BE2C (cell line): Measurements from ENCODE around the gene IFT81. TPM values are rescaled to one million over a fixed set of nuclear protein-coding genes. Genes with fewer than 3 reads are reported as not detected.
A peak's percentile ranks its signal among the peaks of the same experiment; 100 is the strongest.

Experiments
- DNase-seq: peaks from one replicate; pipeline ENCODE4 v3.0.0-alpha.2; 2020
- H3K27me3 ChIP-seq: fragments of 250-450 bp; sonication (Bioruptor Pico); 2 replicates; pipeline ENCODE4 v1.5.1; 2020; ENCODE audit warnings: mild to moderate bottlenecking
- H3K36me3 ChIP-seq: fragments of 250-450 bp; sonication (Bioruptor Pico); 2 replicates; pipeline ENCODE4 v1.5.1; 2020; ENCODE audit warnings: mild to moderate bottlenecking
- H3K4me1 ChIP-seq: fragments of 250-450 bp; sonication (Bioruptor Pico); 2 replicates; pipeline ENCODE4 v1.5.1; 2020
- H3K4me3 ChIP-seq: 2 replicates; pipeline ENCODE4 v1.5.1; 2011; ENCODE audit warnings: low read depth, low read length
- H3K9me3 ChIP-seq: fragments of 250-450 bp; sonication (Bioruptor Pico); 2 replicates; pipeline ENCODE4 v1.5.1; 2020
- polyA plus RNA-seq: library from polyadenylated mRNA; unstranded; fragments of >200 nt; gene quantifications from one replicate; pipeline ENCODE4 v1.2.1, GENCODE V29; 2012; ENCODE audit warnings: low read depth, missing spikeins; ENCODE audit not compliant: insufficient read length, insufficient read depth
- TF ChIP-seq, protein P1 (sequence below): IDR thresholded peaks from 2 replicates; pipeline ENCODE4 v1.5.1; 2012; ENCODE audit warnings: mild to moderate bottlenecking, low read depth, low read length

IFT81 gene, protein sequence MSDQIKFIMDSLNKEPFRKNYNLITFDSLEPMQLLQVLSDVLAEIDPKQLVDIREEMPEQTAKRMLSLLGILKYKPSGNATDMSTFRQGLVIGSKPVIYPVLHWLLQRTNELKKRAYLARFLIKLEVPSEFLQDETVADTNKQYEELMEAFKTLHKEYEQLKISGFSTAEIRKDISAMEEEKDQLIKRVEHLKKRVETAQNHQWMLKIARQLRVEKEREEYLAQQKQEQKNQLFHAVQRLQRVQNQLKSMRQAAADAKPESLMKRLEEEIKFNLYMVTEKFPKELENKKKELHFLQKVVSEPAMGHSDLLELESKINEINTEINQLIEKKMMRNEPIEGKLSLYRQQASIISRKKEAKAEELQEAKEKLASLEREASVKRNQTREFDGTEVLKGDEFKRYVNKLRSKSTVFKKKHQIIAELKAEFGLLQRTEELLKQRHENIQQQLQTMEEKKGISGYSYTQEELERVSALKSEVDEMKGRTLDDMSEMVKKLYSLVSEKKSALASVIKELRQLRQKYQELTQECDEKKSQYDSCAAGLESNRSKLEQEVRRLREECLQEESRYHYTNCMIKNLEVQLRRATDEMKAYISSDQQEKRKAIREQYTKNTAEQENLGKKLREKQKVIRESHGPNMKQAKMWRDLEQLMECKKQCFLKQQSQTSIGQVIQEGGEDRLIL
- polyA plus RNA-seq, result 4.0 TPM

DNA sequence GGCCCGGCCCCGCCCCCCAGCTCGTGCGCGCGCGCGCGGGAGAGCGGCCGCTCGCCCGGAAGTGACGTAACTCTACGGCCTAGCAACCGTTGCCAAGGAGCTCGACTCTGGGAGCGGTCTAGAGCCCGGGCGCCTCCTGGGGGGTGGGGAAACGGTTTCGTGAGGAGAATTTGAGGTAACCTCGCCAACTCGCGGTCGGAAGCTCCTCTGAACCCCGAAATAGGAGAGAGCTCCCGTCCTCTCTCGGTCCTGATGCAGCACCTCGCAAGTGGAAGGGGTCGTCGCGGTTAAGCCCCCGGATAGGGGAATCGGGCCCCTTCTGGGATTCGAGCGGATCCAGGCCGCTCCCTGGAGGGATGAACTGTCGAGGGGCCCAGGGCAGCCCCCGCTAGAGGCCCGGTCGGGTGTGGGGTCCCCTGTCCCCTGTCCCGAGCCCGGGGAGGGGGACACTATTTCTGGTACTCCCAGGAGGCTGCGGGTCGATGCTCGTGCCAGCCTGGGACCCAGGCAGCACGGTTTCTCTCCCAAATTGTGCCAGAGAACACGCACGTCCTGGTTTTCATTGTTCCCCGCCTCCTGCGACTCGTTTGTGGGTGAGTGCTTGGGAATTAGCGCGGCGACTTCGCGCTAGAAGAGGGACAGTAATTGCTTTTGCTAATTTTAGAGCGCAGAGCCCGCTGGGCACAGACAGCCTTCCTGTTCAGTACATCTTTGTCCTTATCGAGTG lies at the start of gene IFT81:
Gene IFT81 (plus strand): TSS at position 89 of the 727 bp plus-strand sequence. CDS start 3,024 bp downstream, outside the sequence.
- Histone ChIP-seq H3K4me3 (peak within 1 kb of the TSS; percentile 96), H3K4me1 (peaks cover 3% of the 10 kb centered on the region), H3K36me3 (peaks cover 13% of the 10 kb centered on the region), H3K9me3 (no peaks in the 10 kb centered on the region; the same call in 1 of the 2 replicates), H3K27me3 (no peaks in the 10 kb centered on the region)
- TF ChIP-seq, protein P1, sequence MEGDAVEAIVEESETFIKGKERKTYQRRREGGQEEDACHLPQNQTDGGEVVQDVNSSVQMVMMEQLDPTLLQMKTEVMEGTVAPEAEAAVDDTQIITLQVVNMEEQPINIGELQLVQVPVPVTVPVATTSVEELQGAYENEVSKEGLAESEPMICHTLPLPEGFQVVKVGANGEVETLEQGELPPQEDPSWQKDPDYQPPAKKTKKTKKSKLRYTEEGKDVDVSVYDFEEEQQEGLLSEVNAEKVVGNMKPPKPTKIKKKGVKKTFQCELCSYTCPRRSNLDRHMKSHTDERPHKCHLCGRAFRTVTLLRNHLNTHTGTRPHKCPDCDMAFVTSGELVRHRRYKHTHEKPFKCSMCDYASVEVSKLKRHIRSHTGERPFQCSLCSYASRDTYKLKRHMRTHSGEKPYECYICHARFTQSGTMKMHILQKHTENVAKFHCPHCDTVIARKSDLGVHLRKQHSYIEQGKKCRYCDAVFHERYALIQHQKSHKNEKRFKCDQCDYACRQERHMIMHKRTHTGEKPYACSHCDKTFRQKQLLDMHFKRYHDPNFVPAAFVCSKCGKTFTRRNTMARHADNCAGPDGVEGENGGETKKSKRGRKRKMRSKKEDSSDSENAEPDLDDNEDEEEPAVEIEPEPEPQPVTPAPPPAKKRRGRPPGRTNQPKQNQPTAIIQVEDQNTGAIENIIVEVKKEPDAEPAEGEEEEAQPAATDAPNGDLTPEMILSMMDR, result no peak
- DNase-seq, result peak; percentile 98

DNA sequence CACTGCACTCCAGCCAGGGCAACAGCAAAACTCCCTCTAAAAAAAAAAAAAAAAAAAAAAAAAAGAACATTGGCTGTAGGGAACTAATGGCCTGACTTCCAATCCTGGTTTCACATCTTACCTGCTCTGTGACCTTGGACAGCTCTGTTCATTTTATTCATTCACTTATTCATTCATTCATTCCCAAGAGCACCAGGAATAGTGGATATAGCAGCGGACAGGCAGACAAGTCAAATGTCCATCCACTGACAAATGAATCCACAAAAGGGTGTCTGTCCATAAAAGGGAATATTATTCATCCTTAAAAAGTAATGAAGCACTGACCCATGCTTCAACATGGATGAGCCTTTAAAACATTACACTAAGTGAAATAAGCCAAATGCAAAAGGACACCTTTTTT lies 48.3 kb upstream of the IFT81 start:
- TF ChIP-seq, protein P1, result no peak
- Histone ChIP-seq H3K9me3 (no peaks in the 10 kb centered on the region), H3K27me3 (no peaks in the 10 kb centered on the region), H3K4me3 (no peak overlapping the region), H3K36me3 (no peaks in the 10 kb centered on the region), H3K4me1 (0 out of 2 replicates have a peak, but pooled peaks cover 4% of the 10 kb centered on the region)
- no peak for DNase-seq

DNA sequence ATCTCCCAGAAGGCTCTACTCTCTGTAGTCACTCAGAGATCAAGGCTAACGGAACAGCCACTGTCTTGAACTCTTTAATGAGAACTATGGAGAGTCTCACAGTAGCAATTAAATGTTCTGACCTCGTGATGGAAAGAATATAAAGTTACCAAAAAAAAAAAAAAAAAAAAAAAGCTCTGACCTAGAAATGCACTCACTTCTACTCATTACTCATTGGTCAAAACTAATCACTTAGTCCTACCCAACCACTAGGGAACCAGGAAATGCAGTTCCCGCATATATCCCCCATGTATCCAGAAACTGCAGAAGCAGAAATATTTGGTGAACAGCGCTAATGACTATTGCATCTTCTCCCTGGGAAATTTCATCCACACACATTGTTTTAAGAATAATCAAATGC lies 46.4 kb upstream of the IFT81 start:
- no peaks in the 10 kb centered on the region for H3K27me3 ChIP-seq
- H3K9me3 ChIP-seq, result no peaks in the 10 kb centered on the region
- DNase-seq, result no peak
- H3K4me3 ChIP-seq, result no peak overlapping the region
- no peaks in the 10 kb centered on the region for H3K36me3 ChIP-seq
- TF ChIP-seq, protein P1, result no peak
- 0 out of 2 replicates have a peak, but pooled peaks cover 4% of the 10 kb centered on the region for H3K4me1 ChIP-seq

DNA sequence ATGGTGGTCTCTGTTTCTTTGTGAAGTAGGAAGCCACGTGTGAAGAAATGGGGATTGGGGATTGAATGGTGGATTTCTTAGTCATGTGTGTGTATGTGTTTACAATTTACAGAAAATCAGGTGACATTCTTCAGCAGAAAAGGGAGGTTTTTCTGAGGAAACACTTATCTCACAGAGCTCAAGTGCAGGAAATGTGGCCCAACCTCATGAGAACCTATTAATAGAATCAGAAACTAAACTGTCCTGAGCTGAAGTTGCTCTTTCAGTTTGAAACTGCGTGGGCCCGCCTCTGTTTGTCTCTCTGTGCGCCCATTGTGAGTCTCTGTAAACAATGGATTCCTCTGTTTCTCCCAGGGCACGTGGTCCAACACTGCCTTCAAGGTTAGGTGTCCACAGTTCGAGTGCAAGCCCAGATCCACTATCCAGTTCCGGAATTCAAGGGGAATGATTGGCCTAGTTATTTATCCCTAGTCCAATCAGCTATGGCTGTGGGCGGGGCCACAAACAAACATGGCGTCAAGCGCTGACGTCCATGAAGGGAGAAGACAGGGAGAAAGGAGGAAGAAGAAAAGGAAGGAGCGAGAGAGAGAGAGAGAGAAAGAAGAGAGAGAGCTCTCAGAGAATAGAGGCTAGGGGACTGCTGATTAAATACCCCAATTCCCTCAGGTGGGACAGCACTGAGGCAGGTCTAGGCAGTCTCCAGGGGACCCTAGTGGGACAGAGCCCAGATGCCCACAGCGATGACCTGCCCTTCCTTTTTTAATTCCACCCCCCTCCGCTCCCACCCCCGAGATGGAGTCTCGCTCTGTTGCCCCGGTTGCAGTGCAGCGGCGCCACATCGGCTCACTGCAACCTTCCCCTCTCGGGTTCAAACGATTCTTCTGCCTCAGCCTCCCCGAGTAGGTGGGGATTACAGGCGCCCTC lies 44.4 kb upstream of the IFT81 start:
- H3K4me1 ChIP-seq, result no peaks in the 10 kb centered on the region
- DNase-seq, result no peak
- no peak overlapping the region for H3K4me3 ChIP-seq
- no peaks in the 10 kb centered on the region for H3K9me3 ChIP-seq
- TF ChIP-seq, protein P1, result no peak
- no peaks in the 10 kb centered on the region for H3K27me3 ChIP-seq
- H3K36me3 ChIP-seq, result no peaks in the 10 kb centered on the region

DNA sequence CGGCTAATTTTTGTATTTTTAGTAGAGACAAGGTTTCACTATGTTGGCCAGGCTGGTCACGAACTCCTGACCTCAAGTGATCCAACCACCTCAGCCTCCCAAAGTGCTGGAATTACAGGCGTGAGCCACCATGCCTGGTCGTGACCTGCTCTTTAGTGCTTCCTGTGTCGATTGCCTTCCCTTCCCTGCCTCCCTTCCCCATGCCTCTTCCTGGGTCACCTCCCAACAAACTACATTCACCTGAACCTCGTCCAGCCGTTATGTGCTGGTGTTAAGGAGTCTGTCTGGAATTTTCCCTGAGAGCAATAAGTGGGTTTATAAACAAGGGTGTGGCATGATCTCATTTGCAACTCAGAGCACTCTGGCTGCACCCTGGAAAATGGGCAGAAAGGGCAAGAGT lies 43.7 kb upstream of the IFT81 start:
- Histone ChIP-seq H3K4me3 (no peak overlapping the region), H3K9me3 (no peaks in the 10 kb centered on the region), H3K4me1 (no peaks in the 10 kb centered on the region), H3K36me3 (no peaks in the 10 kb centered on the region), H3K27me3 (no peaks in the 10 kb centered on the region)
- no peak for DNase-seq
- TF ChIP-seq, protein P1, result no peak
